Bronchial epithelial cell (primary cell): ENCODE results near the gene CDK10. TPM values are rescaled to one million over a fixed set of nuclear protein-coding genes. Genes with fewer than 3 reads are reported as not detected.
"Not testable (repeated sequence)": the region's sequence is repeated elsewhere in the genome, so short reads cannot be mapped to it uniquely, and the experiment has no call there.

Experiments
- DNase-seq: peaks from one replicate; pipeline ENCODE4 v3.0.0-alpha.2; 2010; ENCODE audit warnings: low read depth
- FAIRE-seq: peaks from 2 replicates; lab custom pipeline; 2011; peaks lifted over from hg19 to GRCh38; lab: Jason Lieb, UNC
- H3K27me3 ChIP-seq: 2 replicates; pipeline ENCODE4 v1.5.1; 2011; ENCODE audit warnings: low read length; ENCODE audit not compliant: control insufficient read depth, insufficient read depth
- H3K36me3 ChIP-seq: 2 replicates; pipeline ENCODE4 v1.5.1; 2011; ENCODE audit warnings: low read length; ENCODE audit not compliant: control insufficient read depth, insufficient read depth
- H3K4me3 ChIP-seq: 2 replicates; pipeline ENCODE4 v1.5.1; 2011; ENCODE audit warnings: mild to moderate bottlenecking, low read depth, low read length, control low read depth
- total RNA-seq: library from RNA; depleted of rRNA; stranded (reverse); fragments of >200 nt; gene quantifications from 2 replicates; pipeline ENCODE4 v1.2.1, GENCODE V29; 2014
- TF ChIP-seq, protein P1 (sequence below): IDR thresholded peaks from 2 replicates; pipeline ENCODE4 v1.5.1; 2011; ENCODE audit warnings: mild to moderate bottlenecking, moderate library complexity, low read length, control low read depth, inconsistent platforms; ENCODE audit not compliant: insufficient read depth, severe bottlenecking

CDK10 gene
- total RNA-seq, 1 donor from 2014 or later: 280 TPM

DNA sequence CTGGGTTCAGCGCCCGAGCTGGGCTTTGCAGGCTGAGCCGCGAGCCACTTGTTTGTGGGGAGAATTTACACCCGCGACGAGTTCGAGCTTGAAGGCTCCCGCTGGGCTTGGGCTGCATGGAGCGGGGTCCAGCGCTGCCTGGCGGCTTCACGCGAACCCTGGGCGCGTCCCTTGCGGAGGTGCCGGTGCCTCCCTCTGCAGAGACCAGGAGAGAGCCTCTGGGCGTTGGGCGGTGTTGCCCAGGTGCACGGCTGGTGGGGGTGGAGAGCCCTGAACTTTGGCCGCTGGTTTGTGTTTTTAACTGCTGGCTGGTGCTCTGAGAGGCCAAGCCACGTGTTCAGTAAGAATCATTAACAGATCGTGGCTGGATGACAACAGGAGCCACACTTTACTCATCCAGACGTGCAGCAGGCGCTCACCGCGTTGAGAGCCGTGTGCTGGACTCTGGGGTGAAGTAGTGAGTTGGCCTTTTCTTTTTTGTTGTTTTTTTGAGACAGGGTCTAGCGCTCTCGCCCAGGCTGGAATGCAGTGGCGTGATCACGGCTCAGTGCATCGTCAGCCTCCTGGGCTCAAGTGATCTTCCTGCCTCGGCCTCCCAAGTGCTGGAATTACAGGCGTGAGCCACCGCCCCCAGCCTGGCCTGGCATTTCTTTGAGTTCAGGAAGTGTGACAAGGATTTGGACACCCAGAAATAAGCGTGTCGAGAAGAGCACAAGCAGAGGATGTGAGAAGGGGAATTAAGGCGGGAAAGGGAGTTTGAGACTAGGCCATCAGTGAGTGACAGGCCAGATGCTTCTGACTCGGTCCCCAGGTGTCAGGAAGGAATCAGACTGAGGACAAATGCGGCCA is 827 bp downstream of the CDK10 start:
- TF ChIP-seq, protein P1, sequence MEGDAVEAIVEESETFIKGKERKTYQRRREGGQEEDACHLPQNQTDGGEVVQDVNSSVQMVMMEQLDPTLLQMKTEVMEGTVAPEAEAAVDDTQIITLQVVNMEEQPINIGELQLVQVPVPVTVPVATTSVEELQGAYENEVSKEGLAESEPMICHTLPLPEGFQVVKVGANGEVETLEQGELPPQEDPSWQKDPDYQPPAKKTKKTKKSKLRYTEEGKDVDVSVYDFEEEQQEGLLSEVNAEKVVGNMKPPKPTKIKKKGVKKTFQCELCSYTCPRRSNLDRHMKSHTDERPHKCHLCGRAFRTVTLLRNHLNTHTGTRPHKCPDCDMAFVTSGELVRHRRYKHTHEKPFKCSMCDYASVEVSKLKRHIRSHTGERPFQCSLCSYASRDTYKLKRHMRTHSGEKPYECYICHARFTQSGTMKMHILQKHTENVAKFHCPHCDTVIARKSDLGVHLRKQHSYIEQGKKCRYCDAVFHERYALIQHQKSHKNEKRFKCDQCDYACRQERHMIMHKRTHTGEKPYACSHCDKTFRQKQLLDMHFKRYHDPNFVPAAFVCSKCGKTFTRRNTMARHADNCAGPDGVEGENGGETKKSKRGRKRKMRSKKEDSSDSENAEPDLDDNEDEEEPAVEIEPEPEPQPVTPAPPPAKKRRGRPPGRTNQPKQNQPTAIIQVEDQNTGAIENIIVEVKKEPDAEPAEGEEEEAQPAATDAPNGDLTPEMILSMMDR: peak; percentile 9
- peak; percentile 50 for FAIRE-seq
- H3K4me3 ChIP-seq: peak overlapping the region; percentile 88
- peaks cover 23% of the 10 kb centered on the region for H3K36me3 ChIP-seq
- H3K27me3 ChIP-seq: no peaks in the 10 kb centered on the region
- peak; percentile 45 for DNase-seq

DNA sequence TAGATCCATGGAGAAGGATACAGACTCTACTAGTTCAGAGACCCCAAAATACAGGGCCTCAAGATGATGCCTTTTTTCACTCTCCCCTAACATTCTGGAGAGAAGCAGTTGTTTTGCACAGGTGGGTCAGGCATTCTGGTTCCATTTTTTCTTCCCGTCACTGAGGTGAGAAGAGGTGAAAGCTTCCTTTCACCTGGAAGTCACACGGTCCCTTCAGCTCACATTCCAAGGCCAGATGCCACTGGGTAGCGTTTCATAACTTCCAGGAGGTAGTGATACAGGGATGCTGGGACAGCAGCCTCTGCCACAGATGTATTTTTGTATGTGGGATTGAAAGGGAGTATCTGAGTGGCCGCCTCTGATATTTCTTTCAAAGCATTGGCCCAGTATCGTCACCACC is 1.9 kb downstream of the CDK10 start:
- TF ChIP-seq, protein P1: no peak
- no peaks in the 10 kb centered on the region for H3K27me3 ChIP-seq
- H3K36me3 ChIP-seq: peaks cover 29% of the 10 kb centered on the region
- no peak for FAIRE-seq
- H3K4me3 ChIP-seq: no peak overlapping the region
- DNase-seq: no peak

DNA sequence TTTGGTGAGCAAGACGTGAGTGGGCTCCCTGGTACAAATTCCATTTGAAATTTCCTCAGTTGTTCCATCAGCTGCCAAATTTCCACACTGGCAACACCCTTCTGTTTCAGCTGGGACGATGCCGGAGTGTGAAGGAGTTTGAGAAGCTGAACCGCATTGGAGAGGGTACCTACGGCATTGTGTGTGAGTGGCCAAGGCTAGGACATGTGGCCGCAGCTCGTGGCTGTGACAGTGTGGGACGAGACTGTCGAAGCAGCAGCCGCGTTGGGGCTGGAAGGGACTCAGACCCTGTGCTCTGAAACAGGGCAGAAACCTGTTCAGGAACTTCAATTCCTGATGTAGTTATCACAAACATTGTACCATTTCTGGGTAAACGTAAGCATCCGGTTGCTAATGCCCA is 2.7 kb downstream of the CDK10 start:
- TF ChIP-seq, protein P1: no peak
- no peak for DNase-seq
- Histone ChIP-seq H3K36me3 (peaks cover 36% of the 10 kb centered on the region), H3K4me3 (no peak overlapping the region), H3K27me3 (no peaks in the 10 kb centered on the region)
- no peak for FAIRE-seq

DNA sequence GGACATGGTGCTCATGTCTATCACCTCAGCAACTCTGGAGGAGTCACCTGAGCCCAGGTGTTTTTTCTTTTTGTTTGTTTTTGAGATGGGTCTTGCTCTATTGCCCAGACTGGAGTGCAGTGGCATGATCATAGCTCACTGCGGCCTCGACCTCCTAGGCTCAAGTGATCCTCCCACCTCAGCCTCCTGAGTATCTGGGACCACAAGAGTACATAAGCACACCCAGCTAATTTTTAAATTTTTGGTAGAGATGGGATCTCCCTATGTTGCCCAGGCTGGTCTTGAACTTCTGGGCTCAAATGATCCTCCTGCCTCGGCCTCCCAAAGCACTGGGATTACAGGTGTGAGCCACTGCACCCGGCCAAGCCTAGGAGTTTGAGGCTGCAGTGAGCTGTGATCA is 3.1 kb downstream of the CDK10 start:
- not testable (repeated sequence) for H3K27me3 ChIP-seq, DNase-seq, FAIRE-seq, H3K4me3 ChIP-seq
- H3K36me3 ChIP-seq: peaks cover 38% of the 10 kb centered on the region

DNA sequence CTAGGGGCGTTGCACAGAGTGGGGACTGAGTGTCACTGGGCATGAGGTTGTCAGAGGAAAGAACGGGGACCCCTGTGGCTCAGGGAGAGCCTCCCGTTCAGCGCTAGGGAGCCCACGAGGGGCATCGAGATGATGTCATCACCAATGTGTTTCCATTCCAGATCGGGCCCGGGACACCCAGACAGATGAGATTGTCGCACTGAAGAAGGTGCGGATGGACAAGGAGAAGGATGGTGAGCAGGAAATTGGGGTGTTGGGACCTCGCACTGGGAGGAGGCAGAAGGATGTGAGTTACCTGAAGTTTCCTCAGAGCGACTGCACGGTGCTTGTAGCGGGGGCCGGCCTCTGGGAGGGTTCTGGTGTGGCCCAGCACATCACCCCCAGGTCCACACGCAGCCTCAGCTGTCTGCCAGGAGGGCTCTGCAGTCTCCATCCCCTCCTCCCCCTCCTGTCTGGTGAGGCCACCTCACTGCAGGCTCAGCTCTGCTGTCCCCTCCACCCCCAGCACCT is 4.0 kb downstream of the CDK10 start:
- FAIRE-seq: no peak
- no peaks in the 10 kb centered on the region for H3K27me3 ChIP-seq
- peaks cover 42% of the 10 kb centered on the region for H3K36me3 ChIP-seq
- no peak overlapping the region for H3K4me3 ChIP-seq
- TF ChIP-seq, protein P1: no peak
- DNase-seq: no peak

DNA sequence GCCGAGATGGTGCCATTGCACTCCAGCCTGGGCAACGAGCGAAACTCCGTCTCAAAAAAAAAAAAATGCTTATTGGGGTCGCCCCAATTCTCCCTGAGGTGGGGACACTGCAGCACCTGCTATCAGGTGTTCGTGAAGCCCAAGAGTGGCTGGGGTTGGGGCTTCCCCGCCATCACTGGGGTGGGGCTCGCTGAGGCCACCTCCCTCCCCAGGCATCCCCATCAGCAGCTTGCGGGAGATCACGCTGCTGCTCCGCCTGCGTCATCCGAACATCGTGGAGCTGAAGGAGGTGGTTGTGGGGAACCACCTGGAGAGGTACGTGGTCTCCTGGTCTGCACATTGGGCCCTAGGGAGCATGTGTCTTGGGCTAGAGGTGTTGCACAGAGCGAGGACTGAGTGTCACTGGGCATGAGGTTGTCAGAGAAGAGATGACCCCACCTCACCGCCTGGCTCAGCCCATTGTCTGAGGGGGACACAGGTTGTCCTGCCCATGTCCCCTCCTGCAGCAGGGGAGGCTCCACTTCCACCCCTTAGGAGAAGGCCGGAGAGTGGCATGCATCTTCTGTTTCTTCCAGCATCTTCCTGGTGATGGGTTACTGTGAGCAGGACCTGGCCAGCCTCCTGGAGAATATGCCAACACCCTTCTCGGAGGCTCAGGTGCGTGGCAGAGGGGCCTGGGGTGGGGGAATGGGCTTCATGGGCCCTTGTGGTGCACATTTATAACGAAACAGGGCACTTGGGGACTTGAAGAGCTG is 4.9 kb downstream of the CDK10 start:
- DNase-seq: no peak
- TF ChIP-seq, protein P1: no peak
- H3K36me3 ChIP-seq: peaks cover 44% of the 10 kb centered on the region
- no peaks in the 10 kb centered on the region for H3K27me3 ChIP-seq
- peak; percentile 58 for FAIRE-seq
- H3K4me3 ChIP-seq: no peak overlapping the region
